Measurements from ENCODE around the gene GRIK4.
"Not testable (repeated sequence)": the region's sequence is repeated elsewhere in the genome, so short reads cannot be mapped to it uniquely, and the experiment has no call there.

The GRIK4 gene

GRCh38 chr11:120605469-120605868, 93.9 kb downstream of the GRIK4 start:
- DNase-seq (ENCODE audit: low read depth in 2 of 2): no peak

GRCh38 chr11:120606211-120607010, 94.9 kb downstream of the GRIK4 start:
- DNase-seq (ENCODE audit: low read depth in 2 of 2): no peak

- DNase-seq (ENCODE audit: low read depth in 2 of 2): no peak
Measured at GRCh38 chr11:120608061-120608460, 96.5 kb downstream of the GRIK4 start.

- no peak for DNase-seq (ENCODE audit: low read depth in 2 of 2)
Measured at GRCh38 chr11:120608760-120609211, 97.2 kb downstream of the GRIK4 start.

- no peak for DNase-seq (ENCODE audit: low read depth in 2 of 2)
Measured at GRCh38 chr11:120610111-120610510, 98.6 kb downstream of the GRIK4 start.

GRCh38 chr11:120611581-120611980, 100.0 kb downstream of the GRIK4 start:
- DNase-seq (ENCODE audit: low read depth in 2 of 2): no peak

- no peak for DNase-seq (ENCODE audit: low read depth in 2 of 2)
Measured at GRCh38 chr11:120612513-120613263, 101.1 kb downstream of the GRIK4 start.

- no peak for DNase-seq (ENCODE audit: low read depth in 2 of 2)
Measured at GRCh38 chr11:120613264-120614226, 102.0 kb downstream of the GRIK4 start.

- DNase-seq (ENCODE audit: low read depth in 2 of 2): no peak
Measured at GRCh38 chr11:120615391-120615790, 103.8 kb downstream of the GRIK4 start.

- no peak for DNase-seq (ENCODE audit: low read depth in 2 of 2)
Measured at GRCh38 chr11:120618399-120618798, 106.9 kb downstream of the GRIK4 start.

GRCh38 chr11:120622189-120622875, 110.8 kb downstream of the GRIK4 start:
- no peak for DNase-seq (ENCODE audit: low read depth in 2 of 2)

- DNase-seq (ENCODE audit: low read depth in 2 of 2): not testable (repeated sequence)
Measured at GRCh38 chr11:120624992-120625391, 113.4 kb downstream of the GRIK4 start.

- DNase-seq (ENCODE audit: low read depth in 2 of 2): no peak
Measured at GRCh38 chr11:120625565-120625964, 114.0 kb downstream of the GRIK4 start.

- DNase-seq (ENCODE audit: low read depth in 2 of 2): no peak
Measured at GRCh38 chr11:120626791-120627190, 115.2 kb downstream of the GRIK4 start.

- no peak for DNase-seq (ENCODE audit: low read depth in 2 of 2)
Measured at GRCh38 chr11:120627327-120628163, 116.0 kb downstream of the GRIK4 start.

- no peak for DNase-seq (ENCODE audit: low read depth in 2 of 2)
Measured at GRCh38 chr11:120629407-120630080, 118.0 kb downstream of the GRIK4 start.

- DNase-seq (ENCODE audit: low read depth in 2 of 2): no peak
Measured at GRCh38 chr11:120630122-120630521, 118.6 kb downstream of the GRIK4 start.

GRCh38 chr11:120632579-120632978, 121.0 kb downstream of the GRIK4 start:
- no peak for DNase-seq (ENCODE audit: low read depth in 2 of 2)

- no peak for DNase-seq (ENCODE audit: low read depth in 2 of 2)
Measured at GRCh38 chr11:120633616-120634393, 122.3 kb downstream of the GRIK4 start.

All from stimulated activated CD8-positive, alpha-beta memory T cell treated with anti-CD3 and anti-CD28 coated beads, Interleukin-15, amount 100 ng/mL, for 4 hours (primary cell).